COR-L47 (cell line): ENCODE results near the gene FAM219A.

Experiments used
- DNase-seq: peaks from one replicate; lab custom pipeline; 2025; lab: John Stamatoyannopoulos, UW

FAM219A gene, protein sequence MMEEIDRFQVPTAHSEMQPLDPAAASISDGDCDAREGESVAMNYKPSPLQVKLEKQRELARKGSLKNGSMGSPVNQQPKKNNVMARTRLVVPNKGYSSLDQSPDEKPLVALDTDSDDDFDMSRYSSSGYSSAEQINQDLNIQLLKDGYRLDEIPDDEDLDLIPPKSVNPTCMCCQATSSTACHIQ

GRCh38 chr9:34458013-34458958, at the start of gene FAM219A, which contains the start of gene DNAI1:
FAM219A (minus strand) TSS chr9:34458570; CDS start chr9:34458263, 307 bp downstream.
DNAI1 (plus strand) TSS chr9:34458805; CDS start chr9:34459006, 201 bp downstream.
- DNase-seq, result peak; percentile 98

DNA sequence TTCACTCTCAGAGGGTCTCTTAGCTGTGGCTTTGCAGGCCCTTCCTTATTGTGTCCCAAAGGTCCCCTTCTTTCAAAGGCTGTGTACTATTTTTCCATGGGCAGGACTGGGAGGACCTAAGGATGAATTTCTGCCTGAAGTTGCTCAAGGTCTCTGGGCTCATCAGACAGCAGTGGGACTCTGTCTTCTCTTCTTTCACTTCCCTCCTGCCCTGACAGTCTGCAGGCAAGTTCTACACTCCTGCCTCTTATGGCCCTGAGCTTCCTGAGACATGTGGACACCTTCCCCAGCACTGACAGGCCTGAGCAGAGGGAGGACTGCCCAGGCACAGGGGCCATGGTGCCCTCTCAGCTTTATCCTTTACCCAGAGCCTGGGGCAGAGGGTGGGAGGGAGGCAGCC, 49.6 kb upstream of the FAM219A start:
- DNase-seq, result no peak

- no peak for DNase-seq
Observed at GRCh38 chr9:34507556-34507955, 49.2 kb upstream of the FAM219A start.

DNA sequence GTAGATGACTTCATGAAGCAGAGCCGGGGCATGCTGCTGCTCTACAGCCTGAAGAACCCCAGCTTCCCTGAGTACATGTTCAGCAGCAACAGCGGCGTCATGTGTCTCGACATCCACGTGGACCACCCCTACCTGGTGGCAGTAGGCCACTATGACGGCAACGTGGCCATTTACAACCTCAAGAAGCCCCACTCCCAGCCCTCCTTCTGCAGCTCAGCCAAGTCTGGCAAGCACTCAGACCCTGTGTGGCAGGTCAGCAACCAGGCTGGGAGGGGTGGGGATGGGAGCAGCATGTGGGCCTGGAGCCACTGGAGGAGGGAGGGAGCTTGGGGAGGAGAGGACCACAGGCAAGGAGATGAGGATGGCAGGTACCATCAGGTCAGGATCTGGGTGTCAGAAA, 48.3 kb upstream of the FAM219A start:
- no peak for DNase-seq

DNA sequence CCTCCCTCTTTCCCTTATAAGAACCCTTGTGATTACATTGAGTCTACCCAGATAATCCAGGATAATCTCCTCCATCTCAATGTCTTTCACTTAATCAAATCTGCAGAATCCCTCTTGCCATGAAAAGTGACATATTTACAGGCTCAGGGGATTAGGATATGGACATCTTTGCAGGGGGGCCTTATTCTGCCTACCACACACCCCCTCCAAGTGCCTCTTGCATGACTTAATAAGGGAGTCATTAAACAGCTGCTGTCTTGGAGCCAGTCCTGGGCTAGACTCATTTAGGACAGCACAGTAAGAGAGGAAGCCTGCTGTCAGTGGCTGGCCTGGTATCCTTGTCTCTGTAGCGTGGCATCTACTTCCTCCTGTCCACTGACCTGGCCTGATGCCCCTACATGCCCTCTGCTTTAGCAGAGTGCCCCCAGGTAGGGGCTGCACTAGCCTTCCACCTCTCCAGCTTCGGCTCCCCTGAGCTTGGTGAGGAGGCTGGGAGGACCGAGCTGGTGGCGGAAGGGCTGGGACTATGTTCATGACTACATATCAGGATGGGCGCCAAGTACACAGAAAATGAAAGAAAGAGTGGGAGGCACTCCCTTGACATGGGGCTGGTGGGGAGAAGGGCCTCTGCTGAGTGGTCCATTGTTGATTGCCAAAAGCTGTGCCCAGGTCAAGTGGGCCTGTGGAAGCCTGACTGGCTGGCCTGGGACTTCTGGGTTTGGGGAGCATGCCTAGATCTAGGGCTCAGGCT, 47.2 kb upstream of the FAM219A start:
- no peak for DNase-seq

- no peak for DNase-seq
Observed at GRCh38 chr9:34503406-34503805, 45.0 kb upstream of the FAM219A start.

GRCh38 chr9:34502891-34503290, 44.5 kb upstream of the FAM219A start:
- peak; percentile 66 for DNase-seq

DNA sequence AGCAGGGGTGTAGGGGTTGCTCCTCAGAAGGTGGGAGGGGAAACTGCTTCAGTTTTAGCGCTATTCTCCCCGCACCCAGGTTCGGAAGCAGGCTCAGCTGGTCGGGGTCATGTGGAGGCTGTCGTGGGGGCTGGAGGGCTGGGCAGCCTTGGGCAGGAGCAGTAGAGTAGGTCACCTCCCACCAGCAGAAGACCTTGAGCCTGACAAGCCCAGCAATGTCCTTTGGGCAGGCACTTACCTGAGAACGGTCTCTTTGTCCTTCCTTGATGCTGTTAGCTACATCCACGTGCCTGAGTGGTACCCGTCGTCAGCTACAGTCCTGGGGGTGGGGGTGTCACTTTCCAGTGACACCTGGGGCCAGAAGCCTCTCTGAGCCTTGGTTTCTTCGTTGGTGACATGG, 44.1 kb upstream of the FAM219A start:
- DNase-seq, result no peak

GRCh38 chr9:34501889-34502425, 43.6 kb upstream of the FAM219A start:
- DNase-seq, result no peak

DNA sequence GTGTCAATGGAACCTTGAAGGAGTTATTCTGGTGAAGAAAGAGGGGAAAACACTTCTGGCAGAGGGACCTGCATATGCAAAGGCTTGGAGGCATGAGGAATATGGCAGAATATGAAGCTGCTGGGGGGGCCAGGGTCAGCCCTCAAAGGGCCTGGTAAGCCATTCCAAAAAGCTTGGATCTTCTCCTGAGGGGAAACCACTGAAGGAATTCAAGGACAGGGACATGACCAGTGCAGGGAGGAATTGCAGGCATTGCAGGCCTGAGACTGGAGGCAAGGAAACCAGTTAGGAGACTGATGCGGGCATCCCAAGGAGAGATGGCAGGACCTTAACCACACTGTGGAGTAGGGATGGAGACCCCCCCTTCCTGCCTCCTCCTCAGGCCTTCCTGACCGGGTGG, 43.0 kb upstream of the FAM219A start:
- no peak for DNase-seq

DNA sequence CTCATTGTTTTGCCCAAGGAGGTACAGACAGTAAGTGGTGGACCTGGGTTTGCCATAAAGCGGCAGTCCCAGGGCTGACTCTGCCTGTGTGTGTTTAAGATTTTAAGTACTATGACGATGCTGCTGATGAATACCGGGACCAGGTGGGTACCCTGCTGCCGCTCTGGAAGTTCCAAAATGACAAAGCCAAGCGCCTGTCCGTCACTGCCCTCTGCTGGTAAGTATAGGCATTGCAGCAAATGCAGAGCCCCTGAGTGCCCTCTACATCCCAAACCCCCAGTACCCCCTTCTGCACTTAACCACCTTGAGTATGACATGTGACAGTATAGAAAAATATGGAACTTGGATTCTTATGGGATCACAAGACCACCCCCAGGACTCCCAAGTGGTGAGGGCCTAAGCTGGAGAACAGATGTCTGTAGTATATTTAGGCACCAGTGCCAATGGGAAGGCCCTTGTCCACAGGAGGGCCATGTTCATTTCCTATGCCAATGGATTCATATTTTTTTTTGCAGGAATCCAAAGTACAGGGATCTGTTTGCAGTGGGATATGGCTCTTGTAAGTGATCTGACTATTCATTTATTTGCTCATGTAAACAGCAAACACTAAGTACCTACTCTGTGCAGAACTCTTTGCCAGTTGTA, 42.4 kb upstream of the FAM219A start:
- peak; percentile 36 for DNase-seq

DNA sequence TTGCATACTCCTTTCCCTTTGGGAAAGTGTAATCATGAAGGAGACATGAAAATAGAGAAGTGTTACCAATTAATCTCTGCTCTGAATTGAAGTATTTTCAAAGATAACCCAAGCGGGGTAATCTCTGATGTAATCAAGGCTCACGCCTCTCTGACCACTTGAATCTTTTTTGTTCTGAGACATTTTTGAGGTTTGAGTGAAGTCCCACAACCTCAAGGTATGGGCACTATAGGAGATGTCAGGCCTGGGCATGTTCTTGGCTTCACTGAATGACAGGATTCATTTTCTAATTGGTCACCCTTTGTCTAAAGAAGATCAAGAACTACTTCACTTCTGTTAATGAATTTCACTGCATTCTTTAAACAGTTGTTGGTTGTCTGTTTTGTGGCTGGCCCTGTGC, 40.7 kb upstream of the FAM219A start:
- no peak for DNase-seq

- no peak for DNase-seq
Observed at GRCh38 chr9:34498553-34498952, 40.2 kb upstream of the FAM219A start.

DNA sequence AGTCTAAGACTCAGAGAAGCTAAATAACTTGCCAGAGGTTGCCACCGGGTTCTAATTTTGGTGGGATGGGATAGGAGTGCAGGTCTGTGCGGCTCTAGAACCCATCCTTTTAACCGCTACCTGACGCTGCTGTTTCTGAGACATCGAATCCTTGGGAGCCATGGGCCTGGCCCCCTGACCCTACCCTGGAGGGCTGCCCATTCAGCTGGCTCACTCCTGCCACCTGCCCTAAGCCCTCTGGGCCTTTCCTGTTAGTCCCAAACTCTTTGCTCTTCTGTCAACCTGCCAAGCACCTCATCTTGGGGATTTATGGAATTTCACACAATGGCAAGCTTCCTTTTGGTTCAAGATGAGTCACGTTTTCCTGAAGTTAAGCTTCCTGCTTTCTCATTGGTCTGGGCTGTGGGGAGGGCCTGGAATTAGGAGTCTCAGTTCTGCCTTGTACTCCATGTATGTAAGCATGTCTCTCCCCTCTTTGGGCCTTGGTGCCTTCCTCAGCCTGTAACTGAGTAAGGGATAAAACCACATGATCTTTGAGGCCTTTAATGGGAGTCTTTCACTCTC, 37.9 kb upstream of the FAM219A start:
- no peak for DNase-seq

DNA sequence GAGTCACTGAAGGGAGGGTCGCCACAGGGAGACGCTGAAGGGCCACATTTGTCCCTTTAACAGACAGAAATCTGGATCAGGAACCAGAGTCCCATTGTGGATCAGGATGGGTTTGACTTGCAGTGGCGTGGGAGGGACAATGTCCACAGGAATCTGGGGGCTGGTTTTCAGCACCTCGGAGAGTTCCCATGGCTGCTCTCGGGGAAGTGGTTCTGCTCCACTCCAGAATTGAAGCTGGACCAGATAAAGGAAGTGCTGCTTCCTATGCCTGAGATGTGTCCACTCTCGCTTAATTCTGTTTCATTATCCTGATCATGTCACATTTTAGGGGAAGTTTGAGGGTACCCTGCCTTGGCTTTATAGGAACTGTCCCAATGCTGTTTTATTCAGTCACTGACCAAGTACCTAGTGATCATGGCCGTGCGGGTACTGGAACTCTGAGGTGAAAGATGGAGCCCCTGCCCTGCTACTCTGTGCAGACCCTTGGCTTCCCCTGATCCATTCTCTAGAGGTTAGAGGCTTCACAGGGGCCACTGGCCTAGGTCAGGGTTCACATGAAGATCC, 35.7 kb upstream of the FAM219A start:
- no peak for DNase-seq

- no peak for DNase-seq
Observed at GRCh38 chr9:34492051-34492450, 33.7 kb upstream of the FAM219A start.

DNA sequence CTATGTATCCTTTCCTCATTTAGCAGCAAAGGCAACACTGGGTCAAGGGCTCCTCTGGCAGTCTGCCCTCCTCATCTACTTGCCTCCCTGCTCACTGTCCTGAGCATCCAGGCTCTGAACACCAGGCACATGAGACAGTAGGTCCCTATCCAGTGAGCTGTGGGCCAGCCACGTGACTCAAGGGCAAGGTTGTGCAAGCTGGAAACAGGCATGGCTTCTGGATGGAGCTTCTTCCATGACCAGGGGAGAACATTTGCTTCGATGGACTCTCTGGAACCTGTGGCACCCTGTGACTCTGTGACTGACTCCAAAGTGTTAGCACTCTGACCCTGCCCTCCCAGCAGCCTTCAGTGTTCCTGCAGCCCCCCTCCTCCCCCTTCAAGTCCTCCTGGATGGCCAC, 33.2 kb upstream of the FAM219A start:
- DNase-seq, result no peak

- DNase-seq, result no peak
Observed at GRCh38 chr9:34490760-34491159, 32.4 kb upstream of the FAM219A start.

DNA sequence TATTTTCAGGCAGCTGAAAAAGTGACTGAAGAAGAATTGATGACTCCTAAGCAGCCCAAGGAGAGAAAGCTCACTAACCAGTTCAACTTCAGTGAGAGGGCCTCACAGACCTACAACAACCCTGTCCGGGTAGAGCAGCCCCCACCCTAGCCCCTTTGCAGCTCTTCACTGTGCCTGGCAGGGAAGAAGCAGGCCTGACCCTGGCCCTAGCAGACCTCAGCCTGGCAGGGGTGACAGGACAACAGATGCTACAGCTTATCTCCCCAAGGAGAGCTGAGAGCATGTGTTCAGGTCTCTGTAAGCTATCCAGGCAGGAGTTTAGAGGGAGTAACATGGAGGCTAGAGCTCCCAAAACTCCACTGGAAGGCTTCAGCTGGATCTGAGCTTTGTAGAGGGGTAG, 32.0 kb upstream of the FAM219A start:
- no peak for DNase-seq

DNA sequence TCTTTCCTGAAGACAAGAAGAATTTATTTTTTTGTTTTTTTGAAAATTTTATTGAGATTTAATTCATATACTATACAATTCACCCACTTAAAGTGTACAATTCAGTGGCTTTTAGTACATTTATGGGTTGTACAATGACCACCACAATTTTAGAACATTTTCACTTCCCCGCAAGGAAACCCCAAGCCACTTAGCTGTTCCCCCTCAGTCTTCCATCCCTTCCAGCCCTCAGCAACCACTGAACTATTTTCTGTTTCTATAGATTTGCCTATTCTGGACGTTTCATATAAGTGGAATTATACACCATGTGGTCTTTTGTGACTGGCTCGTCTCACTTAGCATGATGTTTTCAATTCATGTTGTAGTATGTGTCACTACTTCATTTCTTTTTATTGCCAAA, 28.2 kb upstream of the FAM219A start:
- DNase-seq, result no peak

GRCh38 chr9:34485822-34486221, 27.5 kb upstream of the FAM219A start:
- no peak for DNase-seq
